NB4 (cell line): ENCODE results near the gene DSCAM.

Experiments used
- DNase-seq: peaks from one replicate; pipeline ENCODE4 v3.0.0; 2010; ENCODE audit warnings: low read depth
- H3K4me3 ChIP-seq: one replicate; pipeline ENCODE4 v1.5.1; 2011; ENCODE audit warnings: mild to moderate bottlenecking, low read depth, low read length, moderate library complexity
- MYC ChIP-seq: IDR thresholded peaks from 2 replicates; pipeline ENCODE4 v1.6.1; 2011; ENCODE audit warnings: low read depth, low read length
- POLR2A ChIP-seq: IDR thresholded peaks from 2 replicates; pipeline ENCODE4 v1.6.1; 2011; ENCODE audit warnings: mild to moderate bottlenecking; ENCODE audit not compliant: insufficient read length; ENCODE audit errors: extremely low read depth
- TF ChIP-seq, protein P1 (sequence below): IDR thresholded peaks from one replicate; pipeline ENCODE4 v1.5.1; 2012; ENCODE audit warnings: low read depth, low read length
- TF ChIP-seq, protein P2 (sequence below): IDR thresholded peaks from 2 replicates; pipeline ENCODE4 v1.6.1; 2011; ENCODE audit warnings: low read depth, low read length

Gene DSCAM

DNA sequence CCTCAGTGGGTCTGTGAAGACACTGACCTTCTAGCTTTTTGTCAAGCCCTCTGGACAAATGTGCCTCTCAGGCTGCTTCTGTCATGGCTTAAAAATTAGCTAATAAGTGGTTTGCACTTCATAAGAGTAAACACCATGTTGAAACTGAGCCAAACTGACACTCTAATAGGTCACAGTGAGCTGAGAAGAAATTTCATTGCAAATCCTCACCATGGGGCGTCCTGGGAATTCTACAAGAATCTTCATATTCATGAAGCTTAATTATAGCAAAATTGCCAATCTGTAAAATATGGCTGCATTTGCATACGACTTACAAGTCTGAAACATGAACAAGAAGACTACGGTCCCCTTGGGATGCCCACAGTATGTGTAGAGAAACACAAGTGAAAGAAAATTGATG lies 188.6 kb downstream of the DSCAM start:
- DNase-seq = no peak

DNA sequence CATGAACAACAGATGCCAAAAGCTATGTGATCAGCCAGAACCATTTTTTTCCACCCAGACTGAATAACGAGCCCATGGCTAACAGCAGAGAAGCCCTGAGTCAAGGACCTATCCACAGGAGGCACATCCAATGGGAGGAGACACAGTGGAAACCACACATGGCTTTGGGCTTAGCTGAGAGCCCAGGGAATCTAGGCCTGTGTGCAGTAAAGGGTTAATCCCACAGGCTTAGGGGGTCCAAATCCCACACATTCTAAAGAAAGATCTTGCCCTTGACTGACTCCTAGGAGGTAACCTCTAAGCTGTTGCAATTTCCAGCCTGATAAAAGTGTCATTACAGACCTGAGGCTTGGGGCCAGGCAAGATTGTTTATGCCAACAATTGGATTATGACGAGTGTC lies 194.5 kb downstream of the DSCAM start:
- TF ChIP-seq POLR2A (no peak), MYC (no peak)
- TF ChIP-seq, protein P1, sequence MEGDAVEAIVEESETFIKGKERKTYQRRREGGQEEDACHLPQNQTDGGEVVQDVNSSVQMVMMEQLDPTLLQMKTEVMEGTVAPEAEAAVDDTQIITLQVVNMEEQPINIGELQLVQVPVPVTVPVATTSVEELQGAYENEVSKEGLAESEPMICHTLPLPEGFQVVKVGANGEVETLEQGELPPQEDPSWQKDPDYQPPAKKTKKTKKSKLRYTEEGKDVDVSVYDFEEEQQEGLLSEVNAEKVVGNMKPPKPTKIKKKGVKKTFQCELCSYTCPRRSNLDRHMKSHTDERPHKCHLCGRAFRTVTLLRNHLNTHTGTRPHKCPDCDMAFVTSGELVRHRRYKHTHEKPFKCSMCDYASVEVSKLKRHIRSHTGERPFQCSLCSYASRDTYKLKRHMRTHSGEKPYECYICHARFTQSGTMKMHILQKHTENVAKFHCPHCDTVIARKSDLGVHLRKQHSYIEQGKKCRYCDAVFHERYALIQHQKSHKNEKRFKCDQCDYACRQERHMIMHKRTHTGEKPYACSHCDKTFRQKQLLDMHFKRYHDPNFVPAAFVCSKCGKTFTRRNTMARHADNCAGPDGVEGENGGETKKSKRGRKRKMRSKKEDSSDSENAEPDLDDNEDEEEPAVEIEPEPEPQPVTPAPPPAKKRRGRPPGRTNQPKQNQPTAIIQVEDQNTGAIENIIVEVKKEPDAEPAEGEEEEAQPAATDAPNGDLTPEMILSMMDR = no peak
- TF ChIP-seq, protein P2, sequence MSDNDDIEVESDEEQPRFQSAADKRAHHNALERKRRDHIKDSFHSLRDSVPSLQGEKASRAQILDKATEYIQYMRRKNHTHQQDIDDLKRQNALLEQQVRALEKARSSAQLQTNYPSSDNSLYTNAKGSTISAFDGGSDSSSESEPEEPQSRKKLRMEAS = no peak
- DNase-seq = no peak
- H3K4me3 ChIP-seq = no peak overlapping the region

More for the DNA sequence above, 188.6 kb downstream of the DSCAM start:
- TF ChIP-seq, protein P1 = no peak
- TF ChIP-seq MYC (no peak), POLR2A (no peak)
- no peak overlapping the region for H3K4me3 ChIP-seq

DNA sequence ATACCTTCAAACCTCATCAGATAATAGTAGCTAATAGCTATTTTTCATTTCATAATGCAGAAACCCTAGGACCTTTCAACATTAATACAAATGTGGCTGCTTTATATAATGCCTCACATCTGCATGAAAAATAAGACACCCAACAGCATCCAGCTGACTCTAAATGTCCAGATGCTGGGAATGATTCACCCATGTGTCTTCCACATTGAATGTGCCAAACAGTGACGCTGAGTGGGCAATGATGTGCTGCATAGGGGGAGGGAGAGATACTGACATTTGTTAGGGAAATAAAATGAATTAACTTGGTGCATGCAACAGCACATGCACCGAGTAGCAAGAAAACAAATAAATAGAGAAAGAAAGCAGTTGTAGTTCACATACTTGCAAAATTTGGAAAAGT lies 199.3 kb downstream of the DSCAM start:
- no peak for DNase-seq
- H3K4me3 ChIP-seq = no peak overlapping the region
- TF ChIP-seq, protein P1 = no peak
- TF ChIP-seq, protein P2 = no peak
- TF ChIP-seq MYC = no peak
- no peak for TF ChIP-seq POLR2A

DNA sequence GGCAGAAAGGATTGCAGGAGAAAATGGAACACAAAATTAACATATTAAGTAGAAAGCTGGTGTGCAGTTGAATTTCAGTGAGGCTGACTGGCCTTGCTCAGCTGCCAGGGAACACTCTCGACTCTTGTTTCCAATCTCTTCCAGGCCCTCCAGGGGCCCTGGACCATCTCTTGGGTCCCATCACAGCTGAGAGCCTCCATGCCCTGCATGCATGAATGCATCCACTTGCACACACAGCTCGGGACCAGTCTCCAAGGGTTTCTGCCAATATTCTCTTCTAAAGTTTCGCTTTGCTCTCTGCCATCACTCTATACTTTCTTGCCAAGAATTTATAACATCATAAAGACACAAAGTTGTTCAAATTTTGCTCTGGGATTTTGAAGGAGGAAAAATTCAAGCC lies 200.3 kb downstream of the DSCAM start:
- H3K4me3 ChIP-seq = no peak overlapping the region
- no peak for TF ChIP-seq POLR2A
- TF ChIP-seq MYC = no peak
- TF ChIP-seq, protein P2 = no peak
- TF ChIP-seq, protein P1 = no peak
- no peak for DNase-seq

DNA sequence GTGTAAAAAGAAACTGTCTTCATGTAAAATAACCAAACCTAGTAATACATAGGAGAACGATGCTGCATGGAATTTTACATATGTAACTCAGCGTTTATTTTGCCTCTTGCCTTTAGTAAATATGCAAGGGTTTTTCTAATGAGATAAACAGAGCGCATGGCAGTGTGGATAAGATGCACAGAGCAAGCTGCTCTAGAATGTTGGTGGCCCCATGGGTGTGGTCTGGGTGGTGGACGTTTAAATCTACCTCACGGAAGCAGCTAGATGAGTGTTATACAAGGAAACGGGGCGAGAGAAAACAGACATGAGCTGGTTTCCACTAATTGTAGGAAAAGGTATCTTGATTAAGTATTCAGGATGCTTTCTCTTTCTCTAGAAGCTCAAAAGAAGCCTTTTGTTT lies 205.9 kb downstream of the DSCAM start:
- TF ChIP-seq POLR2A (no peak), MYC (no peak)
- TF ChIP-seq, protein P2 = no peak
- TF ChIP-seq, protein P1 = no peak
- DNase-seq = no peak
- H3K4me3 ChIP-seq = no peak overlapping the region

DNA sequence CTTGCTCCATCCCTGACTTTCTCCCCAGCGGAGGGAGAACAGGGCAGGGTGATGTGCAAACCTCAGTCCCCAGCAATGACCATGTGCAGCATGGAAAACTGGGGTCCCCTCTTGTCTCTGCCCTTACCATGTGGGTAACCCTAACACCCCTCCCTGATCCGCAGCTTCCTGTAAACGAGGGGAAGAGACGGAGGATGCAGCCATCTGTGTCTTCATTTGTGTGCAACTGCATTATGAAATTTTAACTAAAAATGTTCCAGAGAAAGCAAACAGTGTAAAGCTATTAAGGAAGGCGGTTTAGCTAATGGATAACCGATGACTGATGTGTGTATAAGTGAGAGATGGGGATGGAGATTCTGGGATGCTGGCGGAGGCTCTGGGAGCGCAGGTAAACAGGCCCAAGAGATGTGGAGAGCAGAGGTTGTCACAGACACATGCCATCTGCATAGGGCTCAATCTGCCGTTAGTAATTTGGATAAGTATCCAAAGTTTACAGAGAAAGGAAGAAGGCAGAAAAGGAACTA lies 206.6 kb downstream of the DSCAM start:
- TF ChIP-seq POLR2A (no peak), MYC (no peak)
- TF ChIP-seq, protein P2 = no peak
- TF ChIP-seq, protein P1 = no peak
- no peak for DNase-seq
- H3K4me3 ChIP-seq = no peak overlapping the region
